IMR-90 (cell line): Measurements from ENCODE around the gene FAM209B. TPM values are rescaled to one million over a fixed set of nuclear protein-coding genes. Genes with fewer than 3 reads are reported as not detected.

Experiments
- ATAC-seq: fragments of 200-7000 bp; cut with Tn5 transposase; 2 replicates; pipeline ENCODE4 v1.9.1; 2020; ENCODE audit warnings: low read depth, mild to moderate bottlenecking, moderate library complexity
- BruUV-seq: library from RNA; stranded (reverse); fragments of 400-500 nt; replicated peaks from 2 replicates; lab custom pipeline; 2021; lab: Mats Ljungman, UMichigan
- CTCF ChIA-PET: fragments of 300-600 bp; formaldehyde crosslinking; extraction: SDS; loops from one replicate; lab custom pipeline; 2021; ENCODE audit warnings: antibody characterized with exemption; lab: Yijun Ruan, JAX
- POLR2A ChIA-PET: fragments of 300-600 bp; sonication (Branson Sonifier 250); formaldehyde crosslinking; loops from one replicate; lab custom pipeline; 2022; ENCODE audit warnings: antibody characterized with exemption; ENCODE audit not compliant: unreplicated experiment; lab: Charles Lee
- DNase-seq: peaks from one replicate; pipeline ENCODE4 v3.0.0; 2013
- H2AFZ ChIP-seq: replicated peaks from 2 replicates; pipeline ENCODE3; 2013; ENCODE audit warnings: low read length, mild to moderate bottlenecking; ENCODE audit not compliant: poor library complexity
- H2AK5ac ChIP-seq: 2 replicates; pipeline ENCODE4 v1.6.1; 2013; ENCODE audit warnings: low read depth, low read length, inconsistent platforms
- H2AK9ac ChIP-seq: replicated peaks from 2 replicates; pipeline ENCODE3; 2013; ENCODE audit warnings: mild to moderate bottlenecking, low read depth, low read length, moderate library complexity; ENCODE audit not compliant: poor library complexity
- H2BK120ac ChIP-seq: 2 replicates; pipeline ENCODE4 v1.6.1; 2013; ENCODE audit warnings: low read depth, low read length, inconsistent platforms
- H2BK15ac ChIP-seq: 3 replicates; pipeline ENCODE4 v1.6.1; 2013; ENCODE audit warnings: low read depth, low read length, inconsistent platforms
- H2BK20ac ChIP-seq: 2 replicates; pipeline ENCODE4 v1.6.1; 2013; ENCODE audit warnings: low read depth, mild to moderate bottlenecking, inconsistent platforms, low read length, moderate library complexity
- H2BK5ac ChIP-seq: 2 replicates; pipeline ENCODE4 v1.6.1; 2013; ENCODE audit warnings: mild to moderate bottlenecking, low read depth, low read length, inconsistent platforms; ENCODE audit not compliant: poor library complexity, severe bottlenecking
- H3K14ac ChIP-seq: replicated peaks from 2 replicates; pipeline ENCODE4 v1.6.1; 2013; ENCODE audit warnings: low read depth, low read length, inconsistent platforms
- H3K18ac ChIP-seq: 2 replicates; pipeline ENCODE4 v1.6.1; 2013; ENCODE audit warnings: low read depth, low read length, control low read depth
- H3K23ac ChIP-seq: 2 replicates; pipeline ENCODE4 v1.6.1; 2013; ENCODE audit warnings: low read depth, low read length, inconsistent platforms
- H3K27ac ChIP-seq: 2 replicates; pipeline ENCODE4 v1.5.1; 2013; ENCODE audit warnings: mild to moderate bottlenecking, control low read depth, low read length; ENCODE audit not compliant: insufficient read depth
- H3K27me3 ChIP-seq: 2 replicates; pipeline ENCODE4 v1.6.1; 2013; ENCODE audit warnings: low read length; ENCODE audit not compliant: control insufficient read depth, insufficient read depth
- H3K36me3 ChIP-seq: 2 replicates; pipeline ENCODE4 v1.6.1; 2013; ENCODE audit warnings: low read length, mixed read lengths; ENCODE audit not compliant: control insufficient read depth, insufficient read depth
- H3K4ac ChIP-seq: 2 replicates; pipeline ENCODE4 v1.6.1; 2013; ENCODE audit warnings: low read depth, low read length, inconsistent platforms
- H3K4me1 ChIP-seq: 2 replicates; pipeline ENCODE4 v1.6.1; 2013; ENCODE audit warnings: low read length, mixed read lengths; ENCODE audit not compliant: control insufficient read depth, insufficient read depth
- H3K4me2 ChIP-seq: 2 replicates; pipeline ENCODE4 v1.6.1; 2013; ENCODE audit warnings: low read depth, mild to moderate bottlenecking, control low read depth, low read length, moderate library complexity
- H3K4me3 ChIP-seq: 2 replicates; pipeline ENCODE4 v1.5.1; 2013; ENCODE audit warnings: low read depth, mild to moderate bottlenecking, control low read depth, low read length, moderate library complexity; ENCODE audit not compliant: insufficient read depth
- H3K56ac ChIP-seq: 2 replicates; pipeline ENCODE4 v1.6.1; 2013; ENCODE audit warnings: low read length, inconsistent platforms; ENCODE audit not compliant: insufficient read depth; ENCODE audit errors: extremely low read depth
- H3K79me1 ChIP-seq, 2 experiments: 2 replicates each; pipeline ENCODE4 v1.6.1; 2013; ENCODE audit warnings: low read length in 2 of 2, inconsistent platforms in 1 of 2, low read depth in 1 of 2
- H3K9ac ChIP-seq: 2 replicates; pipeline ENCODE4 v1.6.1; 2013; ENCODE audit warnings: low read depth, low read length, control low read depth
- H3K9me1 ChIP-seq: 2 replicates; pipeline ENCODE4 v1.6.1; 2013; ENCODE audit warnings: low read length, inconsistent platforms; ENCODE audit not compliant: insufficient read depth
- H3K9me3 ChIP-seq: 2 replicates; pipeline ENCODE4 v1.6.1; 2013; ENCODE audit warnings: low read length; ENCODE audit not compliant: control insufficient read depth, insufficient read depth
- H4K20me1 ChIP-seq: 2 replicates; pipeline ENCODE4 v1.6.1; 2013; ENCODE audit warnings: low read length, inconsistent platforms; ENCODE audit not compliant: insufficient read depth
- H4K5ac ChIP-seq: 2 replicates; pipeline ENCODE4 v1.6.1; 2013; ENCODE audit warnings: mild to moderate bottlenecking, low read depth, low read length, control low read depth
- H4K8ac ChIP-seq, 2 experiments: 2 replicates each; pipeline ENCODE4 v1.6.1; 2013; ENCODE audit warnings: low read depth in 2 of 2, low read length in 2 of 2, control low read depth in 1 of 2, inconsistent platforms in 1 of 2
- H4K91ac ChIP-seq: 2 replicates; pipeline ENCODE4 v1.6.1; 2013; ENCODE audit warnings: low read depth, low read length, inconsistent platforms; ENCODE audit not compliant: insufficient read depth
- BHLHE40 ChIP-seq: fragments of 150-350 bp; IDR thresholded peaks from 2 replicates; pipeline ENCODE4 v1.6.1; 2016; ENCODE audit warnings: mild to moderate bottlenecking, low read depth, low read length
- CEBPB ChIP-seq: IDR thresholded peaks from 2 replicates; pipeline ENCODE4 v1.6.1; 2012; ENCODE audit warnings: low read depth, low read length, improper control_type of control experiment
- FOS ChIP-seq: fragments of 150-350 bp; IDR thresholded peaks from 2 replicates; pipeline ENCODE4 v1.6.1; 2016; ENCODE audit warnings: low read depth, low read length
- NFE2L2 ChIP-seq: fragments of 150-350 bp; IDR thresholded peaks from 2 replicates; pipeline ENCODE4 v1.6.1; 2016; ENCODE audit warnings: low read depth, mild to moderate bottlenecking, low read length
- POLR2A ChIP-seq: IDR thresholded peaks from 2 replicates; pipeline ENCODE4 v1.6.1; 2012; ENCODE audit warnings: mild to moderate bottlenecking, low read depth, low read length
- RCOR1 ChIP-seq: IDR thresholded peaks from 2 replicates; pipeline ENCODE4 v1.6.1; 2012; ENCODE audit warnings: mild to moderate bottlenecking, low read length, improper control_type of control experiment; ENCODE audit not compliant: insufficient replicate concordance
- WGBS, 2 experiments: methylation state at CpG; one replicate each; pipeline versions ENCODE4 v1.1.5 to v1.1.7; 2013; ENCODE audit warnings: missing lambda C conversion rate in 2 of 2; ENCODE audit not compliant: insufficient read length in 1 of 2; ENCODE audit errors: extremely low coverage in 2 of 2; 5-methylcytosine and 5-hydroxymethylcytosine counted together
- dilution Hi-C: fragments of 300-500 bp; cut with HindIII; formaldehyde crosslinking; loops from one replicate; pipeline ENCODE4 v1.14.3; 2018; ENCODE audit warnings: low sequenced_read_pairs; ENCODE audit not compliant: unreplicated experiment
- in situ Hi-C: fragments of 300-500 bp; cut with MboI; formaldehyde crosslinking; loops from 3 replicates; pipeline ENCODE4 v1.14.3; 2019; ENCODE audit warnings: low sequenced_read_pairs, inconsistent platforms, mixed read lengths
- intact Hi-C: fragments of 100-400 bp; cut with micrococcal nuclease; formaldehyde crosslinking; loops from 2 replicates; pipeline ENCODE4 v1.10.0; 2022
- polyA plus RNA-seq, 3 experiments: library from polyadenylated mRNA; depleted of rRNA; stranded (reverse); fragments of >200 nt; gene quantifications; 2 replicates each; pipeline ENCODE4 v1.2.3, GENCODE V29; 2012; ENCODE audit warnings: low replicate concordance in 1 of 3
- total RNA-seq: library from RNA; depleted of rRNA; stranded (reverse); fragments of >200 nt; gene quantifications from 2 replicates; pipeline ENCODE4 v1.2.3, GENCODE V29; 2012
- TF ChIP-seq, protein P1 (sequence below): fragments of 150-350 bp; IDR thresholded peaks from 2 replicates; pipeline ENCODE4 v1.6.1; 2016; ENCODE audit warnings: low read depth, mild to moderate bottlenecking, low read length, moderate library complexity, borderline replicate concordance
- TF ChIP-seq, protein P2 (sequence below): fragments of 150-350 bp; IDR thresholded peaks from 2 replicates; pipeline ENCODE4 v1.6.1; 2017; ENCODE audit warnings: mild to moderate bottlenecking, antibody characterized with exemption, low read length, low read depth

FAM209B gene
- total and polyA plus RNA-seq, 2 of the 4 experiments (the other 2 are of a cell fraction): 0.24 TPM; not detected in 1

DNA sequence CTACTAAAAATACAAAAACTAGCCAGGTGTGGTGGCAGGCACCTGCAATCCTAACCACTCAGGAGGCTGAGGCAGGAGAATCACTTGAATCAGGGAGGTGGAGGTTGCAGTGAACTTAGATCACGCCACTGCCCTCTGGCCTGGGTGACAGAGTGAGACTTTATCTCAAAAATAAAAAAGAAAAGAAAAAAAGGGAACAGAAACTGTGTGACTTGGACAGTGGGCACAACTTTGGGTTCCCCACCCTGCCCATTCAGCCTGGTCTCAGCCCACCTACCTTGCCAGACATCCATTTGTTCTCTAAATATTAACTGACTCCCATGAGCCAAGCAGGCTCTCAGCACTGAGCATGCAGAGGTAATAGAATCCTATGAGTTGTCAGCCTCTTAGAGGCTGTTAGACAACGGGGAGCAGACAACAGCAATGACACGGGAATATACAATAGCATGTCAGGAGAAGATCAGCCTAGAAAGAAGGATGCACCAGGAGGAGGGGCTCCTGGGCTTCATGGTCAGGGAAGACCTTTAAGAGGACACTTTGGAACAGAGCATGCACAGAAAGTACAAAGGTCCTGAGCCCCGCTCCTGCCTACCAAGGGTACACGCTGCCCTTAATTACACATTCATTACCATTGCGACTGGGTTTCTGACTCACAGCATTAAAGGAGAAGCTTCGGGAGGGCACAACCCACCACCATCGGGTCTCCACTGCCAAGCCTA, 20.0 kb downstream of the FAM209B start:
- no peak for DNase-seq
- Histone ChIP-seq H4K8ac (no peak overlapping the region), H3K9ac (no peak overlapping the region), H3K4me2 (no peak overlapping the region), H2BK20ac (no peak overlapping the region), H2BK120ac (no peak overlapping the region), H2AK9ac (no peak overlapping the region), H3K27ac (no peak overlapping the region), H2BK5ac (no peak overlapping the region), H3K36me3 (no peaks in the 10 kb centered on the region), H3K4me3 (no peak overlapping the region), H2AK5ac (no peak overlapping the region; the same call in 1 of the 2 replicates), H4K20me1 (no peaks in the 10 kb centered on the region), H3K79me1 (no peaks in the 10 kb centered on the region), H3K14ac (no peak overlapping the region), H3K9me3 (no peaks in the 10 kb centered on the region), H3K18ac (no peak overlapping the region), H3K4me1 (no peaks in the 10 kb centered on the region), H4K91ac (no peak overlapping the region), H3K27me3 (peaks cover 4% of the 10 kb centered on the region), H3K56ac (no peak overlapping the region), H3K9me1 (no peaks in the 10 kb centered on the region), H4K5ac (no peak overlapping the region), H2AFZ (no peak overlapping the region), H3K4ac (no peak overlapping the region), H3K23ac (no peak overlapping the region), H2BK15ac (no peak overlapping the region; the same call in 2 of the 3 replicates)
- dilution Hi-C loops (no loop called here), in situ Hi-C loops (loop anchor here (5.0 kb wide), 2 partner anchors 424 to 794 kb away; no protein-coding TSS in a partner anchor), intact Hi-C loops (no loop called here)
- no TSS peak for BruUV-seq
- ChIA-PET POLR2A (no interaction called here), CTCF (no interaction called here)
- TF ChIP-seq, protein P1, sequence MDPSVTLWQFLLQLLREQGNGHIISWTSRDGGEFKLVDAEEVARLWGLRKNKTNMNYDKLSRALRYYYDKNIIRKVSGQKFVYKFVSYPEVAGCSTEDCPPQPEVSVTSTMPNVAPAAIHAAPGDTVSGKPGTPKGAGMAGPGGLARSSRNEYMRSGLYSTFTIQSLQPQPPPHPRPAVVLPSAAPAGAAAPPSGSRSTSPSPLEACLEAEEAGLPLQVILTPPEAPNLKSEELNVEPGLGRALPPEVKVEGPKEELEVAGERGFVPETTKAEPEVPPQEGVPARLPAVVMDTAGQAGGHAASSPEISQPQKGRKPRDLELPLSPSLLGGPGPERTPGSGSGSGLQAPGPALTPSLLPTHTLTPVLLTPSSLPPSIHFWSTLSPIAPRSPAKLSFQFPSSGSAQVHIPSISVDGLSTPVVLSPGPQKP: no peak
- TF ChIP-seq RCOR1 (no peak), FOS (no peak), POLR2A (no peak), NFE2L2 (no peak), BHLHE40 (no peak), CEBPB (no peak)
- TF ChIP-seq, protein P2, sequence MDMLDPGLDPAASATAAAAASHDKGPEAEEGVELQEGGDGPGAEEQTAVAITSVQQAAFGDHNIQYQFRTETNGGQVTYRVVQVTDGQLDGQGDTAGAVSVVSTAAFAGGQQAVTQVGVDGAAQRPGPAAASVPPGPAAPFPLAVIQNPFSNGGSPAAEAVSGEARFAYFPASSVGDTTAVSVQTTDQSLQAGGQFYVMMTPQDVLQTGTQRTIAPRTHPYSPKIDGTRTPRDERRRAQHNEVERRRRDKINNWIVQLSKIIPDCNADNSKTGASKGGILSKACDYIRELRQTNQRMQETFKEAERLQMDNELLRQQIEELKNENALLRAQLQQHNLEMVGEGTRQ: no peak
- 20% methylated on average over 2 of the region's 8 CpGs; no CpG with 5 or more reads in 1 of the 2 experiments for WGBS, 2 experiments
- ATAC-seq: no peak
